SU-DHL-6 (cell line): ENCODE measurements around the gene ADCY2.

Source experiments
- H2AFZ ChIP-seq: fragments of 200-600 bp; sonication (generic); 2 replicates; pipeline ENCODE4 v1.6.1; 2014; ENCODE audit warnings: low read depth, mild to moderate bottlenecking, moderate library complexity, mixed read lengths, antibody characterized with exemption, low read length; ENCODE audit not compliant: severe bottlenecking
- H3F3A ChIP-seq: fragments of 200-600 bp; shearing (Covaris generic); 2 replicates; pipeline ENCODE4 v1.6.0; 2016; ENCODE audit warnings: antibody characterized with exemption, mild to moderate bottlenecking; ENCODE audit not compliant: insufficient read depth
- H3K27ac ChIP-seq: fragments of 200-600 bp; sonication (generic); 2 replicates; pipeline ENCODE4 v1.5.1; 2016; ENCODE audit warnings: low read depth, mild to moderate bottlenecking, low read length, moderate library complexity, mixed read lengths
- H3K27me3 ChIP-seq: fragments of 200-600 bp; sonication (generic), shearing (Covaris generic); 2 replicates; pipeline ENCODE4 v1.6.0; 2014; ENCODE audit warnings: mild to moderate bottlenecking, low read length
- H3K36me3 ChIP-seq: fragments of 200-600 bp; sonication (generic); 2 replicates; pipeline ENCODE4 v1.6.1; 2014; ENCODE audit warnings: mild to moderate bottlenecking, low read length, mixed read lengths
- H3K4me2 ChIP-seq: fragments of 300-600, 200-600 bp; shearing (Covaris generic), sonication (generic); 2 replicates; pipeline ENCODE4 v1.6.0; 2014; ENCODE audit warnings: low read length, low read depth, mild to moderate bottlenecking; ENCODE audit not compliant: poor library complexity, severe bottlenecking
- H3K4me3 ChIP-seq: fragments of 200-600 bp; sonication (generic); 2 replicates; pipeline ENCODE4 v1.5.1; 2014; ENCODE audit warnings: antibody characterized with exemption, low read length, mild to moderate bottlenecking, mixed read lengths; ENCODE audit not compliant: insufficient read depth, poor library complexity, severe bottlenecking
- H3K79me2 ChIP-seq: fragments of 200-600 bp; sonication (generic); 2 replicates; pipeline ENCODE4 v1.6.1; 2014; ENCODE audit warnings: mild to moderate bottlenecking, low read length, moderate library complexity; ENCODE audit not compliant: insufficient read depth
- H3K9ac ChIP-seq: fragments of 200-600 bp; sonication (generic); 2 replicates; pipeline ENCODE4 v1.7.0; 2014; ENCODE audit warnings: mild to moderate bottlenecking, low read length
- H3K9me2 ChIP-seq: fragments of 200-600 bp; sonication (generic); replicated peaks from 2 replicates; pipeline ENCODE4 v1.6.1; 2014; ENCODE audit warnings: low read length; ENCODE audit not compliant: insufficient read depth
- H3K9me3 ChIP-seq: fragments of 200-600 bp; sonication (generic); 2 replicates; pipeline ENCODE4 v1.6.1; 2014; ENCODE audit warnings: low read length, mixed read lengths; ENCODE audit not compliant: insufficient read depth
- H4K20me1 ChIP-seq: fragments of 200-600 bp; sonication (generic); 2 replicates; pipeline ENCODE4 v1.6.1; 2014; ENCODE audit warnings: low read depth, mild to moderate bottlenecking, antibody characterized with exemption, low read length, moderate library complexity, mixed read lengths
- CTCF ChIP-seq: fragments of 200-600 bp; sonication (generic); IDR thresholded peaks from one replicate; pipeline ENCODE4 v1.5.1; 2017; ENCODE audit warnings: antibody characterized with exemption, mild to moderate bottlenecking, low read length, moderate library complexity; ENCODE audit not compliant: insufficient read depth, poor library complexity, severe bottlenecking
- EZH2phosphoT487 ChIP-seq: fragments of 200-600 bp; sonication (generic), shearing (Covaris generic); conservative IDR thresholded peaks from 2 replicates; pipeline ENCODE4 v1.6.1; 2018; ENCODE audit warnings: mild to moderate bottlenecking, antibody characterized with exemption, low read length, moderate library complexity, mixed read lengths

ADCY2 gene

DNA sequence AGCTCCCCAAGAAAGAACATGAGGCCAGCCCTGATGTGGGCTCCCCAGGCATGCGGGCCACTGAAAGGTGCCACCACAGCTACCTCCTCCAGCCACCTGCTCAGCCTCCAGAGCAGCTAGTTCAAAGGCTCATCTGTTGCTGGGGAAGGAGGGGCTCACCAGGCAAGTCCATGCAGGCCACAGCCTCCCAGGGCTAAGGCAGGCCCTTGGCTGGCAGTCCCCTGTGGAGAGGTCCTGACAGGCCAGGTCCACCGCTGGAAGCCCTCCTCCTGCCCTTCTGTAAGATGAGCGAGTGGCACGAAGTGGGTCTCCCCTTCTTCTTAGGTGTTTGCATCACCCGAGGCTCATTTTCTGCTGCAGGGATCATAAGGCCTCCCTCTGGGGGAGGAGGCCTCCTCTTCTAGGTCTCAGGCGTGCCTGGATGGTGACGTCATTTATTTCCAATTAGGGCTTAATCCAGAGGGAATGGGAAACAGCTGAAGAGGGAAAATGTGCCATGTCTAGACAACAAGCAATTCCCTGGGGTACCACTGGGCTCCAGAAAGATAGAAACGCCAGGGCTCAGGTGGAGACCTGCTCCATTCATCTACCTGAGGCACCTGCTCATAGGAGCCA is 363.4 kb downstream of the ADCY2 start:
- Histone ChIP-seq H3K4me3 (no peak overlapping the region), H3K9ac (no peak overlapping the region), H3K27me3 (no peaks in the 10 kb centered on the region), H3F3A (no peaks in the 10 kb centered on the region), H3K36me3 (no peaks in the 10 kb centered on the region), H3K4me2 (no peak overlapping the region), H2AFZ (no peak overlapping the region), H3K27ac (no peak overlapping the region), H3K9me3 (no peaks in the 10 kb centered on the region), H3K79me2 (no peaks in the 10 kb centered on the region), H4K20me1 (no peaks in the 10 kb centered on the region), H3K9me2 (no peaks in the 10 kb centered on the region)
- TF ChIP-seq CTCF (no peak), EZH2phosphoT487 (no peak)

- H3K79me2 ChIP-seq = no peaks in the 10 kb centered on the region
- no peaks in the 10 kb centered on the region for H3K9me3 ChIP-seq
- no peak for TF ChIP-seq EZH2phosphoT487
- no peak for TF ChIP-seq CTCF
- no peaks in the 10 kb centered on the region for H3F3A ChIP-seq
- H3K36me3 ChIP-seq = no peaks in the 10 kb centered on the region
- no peak overlapping the region for H3K27ac ChIP-seq
- H4K20me1 ChIP-seq = no peaks in the 10 kb centered on the region
- H2AFZ ChIP-seq = no peak overlapping the region
- H3K9ac ChIP-seq = no peak overlapping the region
- no peaks in the 10 kb centered on the region for H3K9me2 ChIP-seq
- no peak overlapping the region for H3K4me2 ChIP-seq
- no peak overlapping the region for H3K4me3 ChIP-seq
- no peaks in the 10 kb centered on the region for H3K27me3 ChIP-seq
These were observed 364.1 kb downstream of the ADCY2 start for GRCh38 chr5:7759951-7760580.

GRCh38 chr5:7762267-7762666 is 366.3 kb downstream of the ADCY2 start:
- Histone ChIP-seq H3K9ac (no peak overlapping the region), H3K79me2 (no peaks in the 10 kb centered on the region), H3F3A (no peaks in the 10 kb centered on the region), H3K27ac (no peak overlapping the region), H2AFZ (no peak overlapping the region), H3K4me2 (no peak overlapping the region), H3K4me3 (no peak overlapping the region), H3K36me3 (no peaks in the 10 kb centered on the region), H4K20me1 (no peaks in the 10 kb centered on the region), H3K27me3 (no peaks in the 10 kb centered on the region), H3K9me2 (no peaks in the 10 kb centered on the region), H3K9me3 (no peaks in the 10 kb centered on the region)
- TF ChIP-seq EZH2phosphoT487 (no peak), CTCF (no peak)
